HFF-Myc (cell line): ENCODE measurements around the gene DMD.

Source experiments
- DNase-seq: peaks from one replicate; pipeline ENCODE4 v3.0.0-alpha.2; 2011; ENCODE audit warnings: low read depth; ENCODE audit errors: extremely low read depth
- H3K4me3 ChIP-seq: replicated peaks from 2 replicates; pipeline ENCODE4 v1.5.1; 2011; ENCODE audit warnings: low read depth, mild to moderate bottlenecking, control low read depth, low read length
- TF ChIP-seq, protein P1 (sequence below): IDR thresholded peaks from 2 replicates; pipeline ENCODE4 v1.5.1; 2012; ENCODE audit warnings: mild to moderate bottlenecking, low read depth, low read length, control low read depth; ENCODE audit errors: missing control alignments

The DMD gene

DNA sequence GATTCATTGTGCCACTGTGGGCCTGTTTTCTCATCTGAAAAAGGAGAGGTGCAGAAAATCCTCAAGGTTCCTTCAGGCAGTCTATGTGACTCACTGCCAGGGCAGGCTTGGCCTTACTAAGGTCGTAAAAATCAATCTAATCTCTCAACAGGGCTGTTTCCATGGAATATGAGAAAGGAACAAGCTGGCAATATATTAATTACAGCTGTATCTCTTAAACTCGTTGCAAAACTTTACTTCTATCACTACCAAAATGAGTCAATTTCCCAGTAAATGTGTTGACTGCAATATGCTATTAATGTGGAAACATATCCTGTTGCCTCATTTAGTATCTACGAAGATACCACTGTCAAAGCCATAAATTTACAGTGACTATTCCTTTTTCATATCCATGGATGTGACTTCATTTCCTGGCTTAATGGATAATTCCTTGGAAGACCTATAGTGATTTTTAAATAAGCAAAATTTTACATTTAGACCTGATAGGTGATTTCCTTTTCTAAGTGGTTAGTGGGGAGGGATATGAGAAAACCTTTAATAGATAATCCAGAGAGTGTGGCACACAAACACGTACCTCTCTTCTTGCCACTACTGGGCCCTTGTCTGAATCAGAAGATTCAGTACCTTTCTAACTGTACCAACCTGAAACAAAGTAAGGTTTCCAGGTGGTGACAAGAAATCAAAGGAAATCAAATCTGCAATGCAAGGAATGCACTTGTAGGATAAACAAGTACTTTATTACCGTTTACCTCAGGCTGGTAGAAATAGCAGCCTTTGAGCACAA lies 2012.1 kb downstream of the DMD start:
- TF ChIP-seq, protein P1, sequence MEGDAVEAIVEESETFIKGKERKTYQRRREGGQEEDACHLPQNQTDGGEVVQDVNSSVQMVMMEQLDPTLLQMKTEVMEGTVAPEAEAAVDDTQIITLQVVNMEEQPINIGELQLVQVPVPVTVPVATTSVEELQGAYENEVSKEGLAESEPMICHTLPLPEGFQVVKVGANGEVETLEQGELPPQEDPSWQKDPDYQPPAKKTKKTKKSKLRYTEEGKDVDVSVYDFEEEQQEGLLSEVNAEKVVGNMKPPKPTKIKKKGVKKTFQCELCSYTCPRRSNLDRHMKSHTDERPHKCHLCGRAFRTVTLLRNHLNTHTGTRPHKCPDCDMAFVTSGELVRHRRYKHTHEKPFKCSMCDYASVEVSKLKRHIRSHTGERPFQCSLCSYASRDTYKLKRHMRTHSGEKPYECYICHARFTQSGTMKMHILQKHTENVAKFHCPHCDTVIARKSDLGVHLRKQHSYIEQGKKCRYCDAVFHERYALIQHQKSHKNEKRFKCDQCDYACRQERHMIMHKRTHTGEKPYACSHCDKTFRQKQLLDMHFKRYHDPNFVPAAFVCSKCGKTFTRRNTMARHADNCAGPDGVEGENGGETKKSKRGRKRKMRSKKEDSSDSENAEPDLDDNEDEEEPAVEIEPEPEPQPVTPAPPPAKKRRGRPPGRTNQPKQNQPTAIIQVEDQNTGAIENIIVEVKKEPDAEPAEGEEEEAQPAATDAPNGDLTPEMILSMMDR, result no peak
- no peak for DNase-seq
- H3K4me3 ChIP-seq, result no peak overlapping the region

DNA sequence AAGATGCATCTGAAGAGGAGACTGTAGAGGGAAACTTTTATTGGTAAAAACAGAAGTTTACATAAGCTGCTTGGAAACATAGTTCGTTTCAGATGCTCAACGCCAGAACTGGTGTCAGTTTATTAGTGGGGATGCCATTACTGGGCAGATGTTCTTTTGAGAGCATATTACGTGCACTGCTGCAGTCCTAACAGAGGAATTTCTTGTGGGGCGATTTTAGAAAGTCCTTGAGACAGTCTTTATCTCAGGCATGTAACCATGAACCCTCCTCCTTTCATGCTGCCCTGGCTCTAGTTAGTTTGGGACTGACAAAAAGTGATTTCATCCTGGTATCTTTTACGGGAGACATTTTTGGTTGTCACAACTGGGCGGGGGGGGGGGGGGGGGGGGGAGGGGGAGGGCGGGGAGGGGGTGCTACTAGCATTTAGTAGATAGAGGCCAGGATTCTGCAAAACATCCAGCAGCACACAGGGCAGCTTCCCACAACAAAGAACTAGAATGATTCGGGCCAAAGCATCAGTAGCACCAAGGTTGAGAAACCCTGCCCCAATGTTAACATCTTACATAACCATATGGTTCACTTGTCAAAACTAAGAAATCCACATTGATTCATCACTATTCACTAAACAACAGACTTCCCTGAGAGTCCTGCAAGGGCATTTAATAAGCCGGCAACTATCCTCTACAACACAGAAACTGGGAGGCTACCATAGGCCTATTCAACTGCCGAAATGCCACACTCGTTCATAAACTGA lies 2021.0 kb downstream of the DMD start:
- TF ChIP-seq, protein P1, result no peak
- H3K4me3 ChIP-seq, result no peak overlapping the region
- no peak for DNase-seq

DNA sequence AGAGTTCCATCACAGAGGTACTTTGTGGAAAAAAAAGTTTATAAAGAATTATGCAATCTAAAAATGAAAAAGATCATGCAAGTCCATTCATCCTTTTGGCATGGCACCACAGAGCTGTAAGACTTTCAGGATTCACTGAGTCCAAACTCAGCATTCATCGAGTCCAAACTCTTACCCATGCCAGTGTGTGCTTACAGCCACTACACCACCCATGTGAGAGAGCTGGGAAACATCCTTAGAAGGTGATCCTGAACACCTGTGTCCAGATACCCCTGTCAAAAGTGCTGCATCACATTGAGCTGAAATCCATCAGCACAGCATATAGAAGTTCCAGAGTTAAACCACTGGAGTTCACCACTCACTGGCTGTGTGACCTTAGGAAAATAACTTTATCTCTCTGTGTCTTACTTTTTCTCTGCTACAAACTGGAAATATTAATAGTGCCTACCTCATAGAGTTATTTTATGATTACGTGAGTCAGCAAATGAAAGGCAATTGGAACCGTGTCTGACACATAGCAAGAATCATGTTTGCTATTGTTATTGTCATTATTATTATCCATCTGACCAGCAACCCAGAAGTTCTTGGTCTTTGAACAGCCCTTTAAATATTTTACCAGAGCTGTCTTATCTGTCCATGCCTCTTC lies 2024.5 kb downstream of the DMD start:
- DNase-seq, result no peak
- TF ChIP-seq, protein P1, result no peak
- no peak overlapping the region for H3K4me3 ChIP-seq

DNA sequence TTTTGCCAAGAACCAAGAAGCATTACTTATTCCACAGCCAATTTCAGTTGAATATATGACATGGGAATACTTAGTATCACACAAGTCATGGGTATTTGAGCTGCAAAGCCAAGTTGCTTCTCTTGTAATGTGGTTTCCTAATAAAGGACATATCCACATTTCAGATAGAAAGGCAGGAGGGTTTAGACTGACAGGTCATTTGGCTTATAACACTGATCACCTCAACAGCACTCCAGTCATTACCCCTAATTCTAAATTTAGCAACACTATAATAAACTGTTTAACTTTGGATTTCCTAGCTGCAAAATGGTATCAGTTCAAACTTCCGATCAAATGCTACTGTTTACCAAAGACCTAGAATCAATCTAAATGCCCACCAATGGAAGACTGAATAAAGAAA lies 2025.5 kb downstream of the DMD start:
- no peak overlapping the region for H3K4me3 ChIP-seq
- TF ChIP-seq, protein P1, result no peak
- no peak for DNase-seq

DNA sequence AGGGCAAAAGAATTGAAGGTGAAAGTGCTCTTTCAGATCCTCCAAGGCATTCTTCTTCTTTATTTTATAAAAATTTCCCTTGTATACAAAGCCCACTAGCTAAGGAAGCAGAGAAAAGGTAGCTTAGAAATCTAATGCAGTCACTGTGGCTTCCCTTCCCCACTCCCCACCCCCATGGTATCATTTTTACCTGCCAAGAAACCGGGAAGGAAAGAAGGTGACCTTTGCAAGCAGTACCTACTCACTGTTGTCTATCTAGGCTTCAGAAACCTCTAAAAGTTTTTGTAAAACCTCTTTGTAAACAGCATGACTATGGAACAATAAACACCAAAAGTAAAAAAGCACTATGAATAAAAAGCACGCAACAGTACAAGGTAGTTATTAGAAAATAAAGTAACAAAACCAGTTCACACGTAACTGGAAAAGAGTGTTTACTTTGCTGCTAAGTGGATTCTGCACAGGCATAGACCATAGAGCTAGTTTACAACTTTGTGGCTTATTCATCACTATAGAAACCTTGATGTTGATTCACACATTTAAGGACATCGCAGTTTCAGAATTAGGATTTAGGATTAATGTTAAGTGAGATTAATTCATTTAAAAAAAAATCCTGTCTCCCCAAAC lies 2029.9 kb downstream of the DMD start:
- TF ChIP-seq, protein P1, result no peak
- DNase-seq, result no peak
- no peak overlapping the region for H3K4me3 ChIP-seq

DNA sequence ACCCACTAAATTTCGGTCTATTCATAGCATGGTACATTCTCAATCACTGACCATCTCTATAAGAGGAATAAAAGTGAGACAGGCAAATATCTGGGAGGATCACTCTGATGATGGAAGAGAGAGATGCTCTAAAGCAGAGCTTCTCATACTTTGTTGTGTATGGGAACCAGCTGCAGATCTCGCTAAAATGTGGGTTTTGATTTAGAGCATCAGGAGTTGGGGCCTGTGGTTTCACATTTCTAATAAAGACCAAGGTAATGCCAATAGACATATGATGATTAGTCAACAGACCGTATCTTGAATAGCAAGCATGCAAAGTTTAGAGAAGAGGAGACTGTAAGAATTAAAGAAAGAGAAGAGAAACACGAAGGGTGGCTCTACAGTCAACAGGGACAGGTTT lies 2032.1 kb downstream of the DMD start:
- H3K4me3 ChIP-seq, result no peak overlapping the region
- TF ChIP-seq, protein P1, result no peak
- no peak for DNase-seq
